ENCODE data around the gene CDK5.
"Not testable (repeated sequence)": the region's sequence is repeated elsewhere in the genome, so short reads cannot be mapped to it uniquely, and the experiment has no call there.

The CDK5 gene

GRCh38 chr7:151012031-151012692 is 45.5 kb downstream of the CDK5 start:
- no peak for DNase-seq

- DNase-seq = not testable (repeated sequence)
These were observed 46.1 kb downstream of the CDK5 start for GRCh38 chr7:151011616-151012015.

GRCh38 chr7:151011097-151011409 is 46.6 kb downstream of the CDK5 start:
- no peak for DNase-seq

- no peak for DNase-seq
These were observed 47.2 kb downstream of the CDK5 start for GRCh38 chr7:151010307-151011096.

GRCh38 chr7:151010037-151010306 is 47.7 kb downstream of the CDK5 start:
- no peak for DNase-seq

GRCh38 chr7:151009327-151010036 is 48.2 kb downstream of the CDK5 start:
- no peak for DNase-seq

GRCh38 chr7:151008511-151009323 is 49.0 kb downstream of the CDK5 start:
- DNase-seq = no peak

GRCh38 chr7:151008143-151008510 is 49.6 kb downstream of the CDK5 start:
- DNase-seq = no peak

- DNase-seq = no peak
These were observed 50.2 kb downstream of the CDK5 start for GRCh38 chr7:151007469-151007898.

GRCh38 chr7:151006590-151007300 is 51.0 kb downstream of the CDK5 start:
- no peak for DNase-seq

GRCh38 chr7:151005566-151005965 is 52.1 kb downstream of the CDK5 start:
- no peak for DNase-seq
